Loucy (cell line): Measurements from ENCODE around the gene OR2T35.
"Not testable (repeated sequence)": the region's sequence is repeated elsewhere in the genome, so short reads cannot be mapped to it uniquely, and the experiment has no call there.

ENCODE experiments used
- H2AFZ ChIP-seq: fragments of 200-600 bp; sonication (generic); 2 replicates; pipeline ENCODE4 v1.6.0; 2016; ENCODE audit warnings: antibody characterized with exemption, mild to moderate bottlenecking, low read length, moderate library complexity
- H3F3A ChIP-seq: fragments of 200-600 bp; 2 replicates; pipeline ENCODE4 v1.6.0; 2016; ENCODE audit warnings: antibody characterized with exemption, low read depth, mild to moderate bottlenecking
- H3K27me3 ChIP-seq: fragments of 200-600 bp; sonication (generic); 2 replicates; pipeline ENCODE4 v1.6.1; 2014; ENCODE audit warnings: low read length, mild to moderate bottlenecking; ENCODE audit not compliant: insufficient read depth, poor library complexity, severe bottlenecking
- H3K36me3 ChIP-seq: fragments of 200-600 bp; sonication (generic); 2 replicates; pipeline ENCODE4 v1.6.1; 2016; ENCODE audit warnings: low read length; ENCODE audit not compliant: insufficient read depth
- H3K4me1 ChIP-seq: fragments of 200-600 bp; sonication (generic); 2 replicates; pipeline ENCODE4 v1.5.1; 2014; ENCODE audit warnings: low read length, mild to moderate bottlenecking; ENCODE audit not compliant: insufficient read depth, poor library complexity, severe bottlenecking
- H3K4me2 ChIP-seq: fragments of 200-600 bp; sonication (generic); 2 replicates; pipeline ENCODE4 v1.6.0; 2014; ENCODE audit warnings: antibody characterized with exemption, low read length, low read depth, mild to moderate bottlenecking; ENCODE audit not compliant: poor library complexity, severe bottlenecking
- H3K4me3 ChIP-seq: fragments of 200-600 bp; sonication (generic); 2 replicates; pipeline ENCODE4 v1.5.1; 2014; ENCODE audit warnings: low read length, mild to moderate bottlenecking, mixed read lengths; ENCODE audit not compliant: poor library complexity, severe bottlenecking
- H3K79me2 ChIP-seq: fragments of 200-600 bp; sonication (generic); 2 replicates; pipeline ENCODE4 v1.6.1; 2014; ENCODE audit warnings: low read length; ENCODE audit not compliant: insufficient read depth
- H3K9ac ChIP-seq: fragments of 200-600 bp; sonication (generic); 2 replicates; pipeline ENCODE4 v1.6.0; 2014; ENCODE audit warnings: mild to moderate bottlenecking, low read depth, low read length, moderate library complexity; ENCODE audit not compliant: poor library complexity, severe bottlenecking
- H3K9me2 ChIP-seq: fragments of 200-600 bp; sonication (generic); replicated peaks from 2 replicates; pipeline ENCODE4 v1.6.1; 2016; ENCODE audit warnings: low read depth, low read length, mixed read lengths
- H3K9me3 ChIP-seq: fragments of 200-600 bp; sonication (generic); 2 replicates; pipeline ENCODE4 v1.6.1; 2014; ENCODE audit warnings: mild to moderate bottlenecking, antibody characterized with exemption, low read length, low read depth; ENCODE audit not compliant: insufficient read depth
- H4K20me1 ChIP-seq: fragments of 200-600 bp; sonication (generic); 2 replicates; pipeline ENCODE4 v1.6.0; 2014; ENCODE audit warnings: antibody characterized with exemption, low read length, mild to moderate bottlenecking; ENCODE audit not compliant: insufficient read depth, poor library complexity, severe bottlenecking
- EZH2phosphoT487 ChIP-seq: fragments of 200-600 bp; IDR thresholded peaks from 2 replicates; pipeline ENCODE4 v1.6.1; 2018; ENCODE audit warnings: antibody characterized with exemption, mild to moderate bottlenecking, moderate library complexity, borderline replicate concordance
- TF ChIP-seq, protein P1 (sequence below): fragments of 200-600 bp; sonication (generic); conservative IDR thresholded peaks from 2 replicates; pipeline ENCODE4 v1.5.1; 2014; ENCODE audit warnings: mild to moderate bottlenecking, antibody characterized with exemption, low read length

OR2T35 gene, protein sequence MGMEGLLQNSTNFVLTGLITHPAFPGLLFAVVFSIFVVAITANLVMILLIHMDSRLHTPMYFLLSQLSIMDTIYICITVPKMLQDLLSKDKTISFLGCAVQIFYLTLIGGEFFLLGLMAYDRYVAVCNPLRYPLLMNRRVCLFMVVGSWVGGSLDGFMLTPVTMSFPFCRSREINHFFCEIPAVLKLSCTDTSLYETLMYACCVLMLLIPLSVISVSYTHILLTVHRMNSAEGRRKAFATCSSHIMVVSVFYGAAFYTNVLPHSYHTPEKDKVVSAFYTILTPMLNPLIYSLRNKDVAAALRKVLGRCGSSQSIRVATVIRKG

DNA sequence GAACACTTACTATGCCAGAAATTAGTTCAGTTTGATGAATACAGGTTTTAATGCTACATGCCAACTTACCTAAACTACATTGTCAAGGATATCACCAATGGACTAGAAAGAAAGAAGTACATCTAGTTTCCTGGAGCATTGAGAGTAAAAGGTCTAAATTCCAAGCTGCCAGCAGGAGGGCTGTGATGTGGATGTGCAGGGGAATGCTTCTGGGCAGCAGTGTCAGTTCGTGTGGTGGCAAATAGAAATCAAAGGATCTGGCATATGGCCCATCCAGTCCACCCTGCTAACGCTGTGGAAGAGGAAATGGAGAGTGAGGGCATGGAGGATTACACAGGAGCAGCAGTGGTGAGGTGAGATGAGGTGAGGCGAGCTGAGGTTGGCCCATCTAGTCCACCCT is at the start of gene OR2T35:
OR2T35 (minus strand) TSS at position 101 of the 400 bp plus-strand sequence. CDS start 6,020 bp downstream, outside the sequence.
- H3F3A ChIP-seq, H3K79me2 ChIP-seq, H3K9me2 ChIP-seq, H3K4me1 ChIP-seq, H3K4me3 ChIP-seq, H3K4me2 ChIP-seq, H3K9me3 ChIP-seq, H3K27me3 ChIP-seq, H4K20me1 ChIP-seq, H2AFZ ChIP-seq, H3K9ac ChIP-seq, H3K36me3 ChIP-seq: not testable (repeated sequence)

DNA sequence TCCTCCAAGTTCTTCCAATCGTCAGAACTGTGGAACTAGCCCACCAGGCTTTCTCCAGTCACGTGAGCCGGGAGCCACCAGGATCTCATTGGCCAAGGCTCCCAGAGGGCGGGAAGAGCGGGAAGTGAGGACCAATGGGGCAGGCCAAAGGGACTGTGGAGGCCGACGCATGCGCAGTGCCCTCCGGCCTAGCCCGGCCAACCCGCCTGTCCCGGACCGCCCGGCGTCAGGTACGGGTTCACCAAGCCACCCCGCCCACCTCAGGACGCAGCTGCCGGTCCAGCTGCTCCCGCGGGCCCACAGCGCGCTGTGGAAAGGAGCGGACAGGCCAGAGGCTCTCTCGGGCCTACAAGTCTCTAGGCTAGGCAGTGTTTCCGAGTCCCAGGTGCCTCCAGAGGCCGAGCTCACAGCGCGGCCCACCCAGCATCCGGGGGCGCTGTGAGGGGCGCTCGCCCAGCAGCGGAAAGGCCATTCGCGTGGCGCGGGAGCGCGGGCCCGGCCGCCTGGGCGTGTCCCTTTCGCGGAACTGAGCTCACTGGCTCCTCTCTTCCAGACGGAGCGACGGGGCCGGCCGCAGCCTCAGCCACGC is 46.6 kb upstream of the OR2T35 start:
- no peak for TF ChIP-seq EZH2phosphoT487
- TF ChIP-seq, protein P1, sequence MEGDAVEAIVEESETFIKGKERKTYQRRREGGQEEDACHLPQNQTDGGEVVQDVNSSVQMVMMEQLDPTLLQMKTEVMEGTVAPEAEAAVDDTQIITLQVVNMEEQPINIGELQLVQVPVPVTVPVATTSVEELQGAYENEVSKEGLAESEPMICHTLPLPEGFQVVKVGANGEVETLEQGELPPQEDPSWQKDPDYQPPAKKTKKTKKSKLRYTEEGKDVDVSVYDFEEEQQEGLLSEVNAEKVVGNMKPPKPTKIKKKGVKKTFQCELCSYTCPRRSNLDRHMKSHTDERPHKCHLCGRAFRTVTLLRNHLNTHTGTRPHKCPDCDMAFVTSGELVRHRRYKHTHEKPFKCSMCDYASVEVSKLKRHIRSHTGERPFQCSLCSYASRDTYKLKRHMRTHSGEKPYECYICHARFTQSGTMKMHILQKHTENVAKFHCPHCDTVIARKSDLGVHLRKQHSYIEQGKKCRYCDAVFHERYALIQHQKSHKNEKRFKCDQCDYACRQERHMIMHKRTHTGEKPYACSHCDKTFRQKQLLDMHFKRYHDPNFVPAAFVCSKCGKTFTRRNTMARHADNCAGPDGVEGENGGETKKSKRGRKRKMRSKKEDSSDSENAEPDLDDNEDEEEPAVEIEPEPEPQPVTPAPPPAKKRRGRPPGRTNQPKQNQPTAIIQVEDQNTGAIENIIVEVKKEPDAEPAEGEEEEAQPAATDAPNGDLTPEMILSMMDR = no peak
- no peaks in the 10 kb centered on the region for H3K9me2 ChIP-seq
- H2AFZ ChIP-seq = no peak overlapping the region
- H3K9ac ChIP-seq = no peak overlapping the region
- no peaks in the 10 kb centered on the region; the same call in 1 of the 2 replicates for H3K9me3 ChIP-seq
- H3K4me2 ChIP-seq = no peak overlapping the region
- H3K36me3 ChIP-seq = no peaks in the 10 kb centered on the region
- H3K27me3 ChIP-seq = no peaks in the 10 kb centered on the region
- H3F3A ChIP-seq = no peaks in the 10 kb centered on the region
- H3K4me1 ChIP-seq = no peaks in the 10 kb centered on the region
- no peaks in the 10 kb centered on the region for H4K20me1 ChIP-seq
- H3K79me2 ChIP-seq = no peaks in the 10 kb centered on the region
- no peak overlapping the region for H3K4me3 ChIP-seq

DNA sequence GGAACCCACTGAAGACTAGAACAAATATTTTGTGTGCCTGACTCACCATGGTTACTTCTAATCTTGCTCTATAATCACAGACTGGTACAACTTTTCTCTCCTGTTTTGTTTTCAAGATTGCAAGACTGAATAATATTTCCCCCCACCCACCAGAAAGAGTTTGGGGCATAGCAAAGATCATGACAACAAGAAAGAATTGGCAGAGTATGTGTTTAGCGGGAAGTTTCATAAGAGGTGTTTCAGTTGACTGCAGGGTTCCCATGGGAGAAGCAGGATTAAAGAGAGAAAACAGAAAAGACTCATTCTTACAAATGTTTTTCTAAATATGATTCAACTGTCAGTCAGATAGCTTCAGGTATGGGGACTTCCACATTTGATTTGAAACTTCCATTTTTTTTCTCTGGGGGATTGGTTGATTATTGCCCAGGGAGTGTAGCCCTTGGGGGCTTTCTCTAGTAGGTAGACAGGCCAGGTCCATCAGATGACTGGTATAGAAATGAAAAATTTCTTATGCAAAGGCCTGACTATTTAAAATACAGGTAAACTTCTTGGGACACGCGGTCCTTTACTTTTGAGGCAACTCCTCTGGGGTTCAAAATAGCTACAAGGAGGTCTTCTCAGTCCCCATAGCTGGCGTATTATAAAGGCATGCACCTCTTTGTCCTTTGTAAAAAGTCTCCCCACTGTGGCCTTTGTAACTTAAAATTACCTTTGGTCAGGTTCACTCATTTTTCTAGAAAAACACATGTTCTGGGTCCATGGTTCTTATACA is 43.6 kb upstream of the OR2T35 start:
- no peaks in the 10 kb centered on the region for H3K27me3 ChIP-seq
- H3K79me2 ChIP-seq = no peaks in the 10 kb centered on the region
- H3K9me2 ChIP-seq = no peaks in the 10 kb centered on the region
- H4K20me1 ChIP-seq = no peaks in the 10 kb centered on the region
- H3K4me3 ChIP-seq = no peak overlapping the region
- no peaks in the 10 kb centered on the region; the same call in 1 of the 2 replicates for H3K9me3 ChIP-seq
- no peak overlapping the region for H3K9ac ChIP-seq
- no peaks in the 10 kb centered on the region for H3F3A ChIP-seq
- no peaks in the 10 kb centered on the region for H3K36me3 ChIP-seq
- TF ChIP-seq, protein P1 = no peak
- TF ChIP-seq EZH2phosphoT487 = no peak
- H3K4me1 ChIP-seq = no peaks in the 10 kb centered on the region
- no peak overlapping the region for H3K4me2 ChIP-seq
- H2AFZ ChIP-seq = no peak overlapping the region
